ENCODE measurements around the gene AMDHD1. TPM values are rescaled to one million over a fixed set of nuclear protein-coding genes. Genes with fewer than 3 reads are reported as not detected.

Gene AMDHD1
- total RNA-seq, 2 experiments from 2014 or later = 0.89 to 1.4 TPM

DNA sequence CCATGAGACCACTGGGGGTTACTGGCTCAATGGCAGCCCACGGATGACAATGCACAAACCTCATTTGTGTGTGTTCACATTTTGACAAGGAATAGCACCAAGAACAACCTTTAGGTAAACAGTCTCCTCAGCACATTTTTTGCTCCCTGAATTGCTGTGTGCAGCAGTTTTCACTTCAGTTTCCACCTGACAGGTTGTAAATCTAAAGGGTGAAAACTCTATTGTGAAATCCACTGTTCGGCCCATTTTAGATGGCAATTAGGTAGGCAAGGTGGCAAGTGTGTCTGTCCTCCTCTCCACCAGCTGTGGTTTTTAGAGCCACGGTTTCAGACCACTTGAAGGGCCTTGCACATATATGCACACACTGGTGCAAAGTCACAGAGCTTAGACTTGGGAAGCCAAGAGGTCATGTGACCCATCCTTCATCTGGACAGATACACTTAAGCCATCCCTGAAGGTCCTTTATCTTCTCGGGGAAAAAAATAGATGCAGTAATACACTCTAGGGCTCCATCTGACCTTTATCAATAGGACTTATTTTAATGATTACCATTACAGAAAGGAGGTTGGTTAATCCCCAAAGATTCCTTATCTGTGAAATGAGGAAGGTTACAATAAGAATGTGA is 29.8 kb downstream of the AMDHD1 start:
- Mint-ChIP-seq H3K36me3 (ENCODE audit: low read depth) (no peaks in the 10 kb centered on the region), H3K27ac (no peak overlapping the region), H3K27me3 (no peaks in the 10 kb centered on the region), H3K4me3 (no peak overlapping the region), H3K9me3 (no peaks in the 10 kb centered on the region), H3K4me1 (no peaks in the 10 kb centered on the region)
- POLR2A ChIA-PET = no interaction called here
- DNase-seq = no peak
- CTCF ChIA-PET = interaction anchor here (0.6 to 1.0 kb wide), 2 partner anchors 20 to 320 kb away, joined by 3 read pairs; no protein-coding TSS in a partner anchor

- Mint-ChIP-seq H3K4me3 (no peak overlapping the region), H3K27ac (no peak overlapping the region), H3K27me3 (no peaks in the 10 kb centered on the region), H3K4me1 (no peaks in the 10 kb centered on the region), H3K36me3 (ENCODE audit: low read depth) (no peaks in the 10 kb centered on the region), H3K9me3 (no peaks in the 10 kb centered on the region)
- DNase-seq = no peak
- CTCF ChIA-PET = interaction anchor here (0.8 kb wide), 1 partner anchor 24 kb away, joined by 3 read pairs; no protein-coding TSS in a partner anchor
- POLR2A ChIA-PET = no interaction called here
These were observed 31.2 kb downstream of the AMDHD1 start for GRCh38 chr12:95974358-95974757.

DNA sequence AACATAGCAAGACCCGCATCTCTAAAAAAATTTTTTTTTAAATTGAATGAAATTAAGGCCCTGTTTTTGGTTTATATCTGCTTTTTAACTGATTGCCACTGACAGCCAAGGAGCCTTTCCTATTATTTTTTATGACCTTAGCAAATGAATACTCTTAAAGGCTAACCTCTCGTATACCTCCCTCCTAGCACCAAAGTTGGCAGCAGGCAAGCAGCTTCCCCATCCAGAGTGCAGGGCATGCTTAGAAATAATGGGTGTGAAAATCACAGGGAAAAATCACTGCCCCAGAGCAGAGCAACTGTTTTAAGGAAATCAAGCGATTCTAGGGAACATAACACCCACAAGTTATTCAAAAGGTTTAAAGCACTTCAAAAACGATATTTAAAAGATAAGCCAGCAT is 32.4 kb downstream of the AMDHD1 start:
- H3K9me3 Mint-ChIP-seq = no peaks in the 10 kb centered on the region
- no peaks in the 10 kb centered on the region for H3K36me3 Mint-ChIP-seq (ENCODE audit: low read depth)
- ChIA-PET POLR2A (no interaction called here), CTCF (no interaction called here)
- H3K4me3 Mint-ChIP-seq = no peak overlapping the region
- no peaks in the 10 kb centered on the region for H3K27me3 Mint-ChIP-seq
- no peak overlapping the region for H3K27ac Mint-ChIP-seq
- H3K4me1 Mint-ChIP-seq = no peaks in the 10 kb centered on the region
- DNase-seq = no peak

DNA sequence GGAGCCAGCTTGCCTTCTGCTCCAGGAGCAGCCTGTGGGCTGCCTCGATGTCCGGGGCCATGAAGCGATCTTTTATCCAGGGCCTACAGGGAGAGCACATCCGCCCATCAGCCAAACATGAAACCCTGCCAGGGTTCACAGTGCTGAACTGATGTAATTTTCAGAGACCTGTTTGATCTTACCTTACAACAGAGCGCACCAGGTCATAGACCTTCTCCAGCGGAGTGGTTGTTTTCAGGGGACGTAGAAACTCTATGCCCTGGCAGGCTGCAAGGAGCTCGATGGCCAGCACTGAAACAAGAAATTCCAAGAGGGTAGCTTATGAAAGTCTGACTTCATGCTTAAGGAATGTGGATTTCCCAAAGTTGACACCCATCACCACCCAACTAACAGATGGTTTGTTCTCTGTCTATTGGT is 33.3 kb downstream of the AMDHD1 start:
- H3K9me3 Mint-ChIP-seq = no peaks in the 10 kb centered on the region
- no peak for DNase-seq
- no peaks in the 10 kb centered on the region for H3K4me1 Mint-ChIP-seq
- POLR2A ChIA-PET = interaction anchor here (0.6 kb wide), 1 partner anchor 1084 kb away, joined by 3 read pairs; no protein-coding TSS in a partner anchor
- CTCF ChIA-PET = no interaction called here
- H3K36me3 Mint-ChIP-seq (ENCODE audit: low read depth) = no peaks in the 10 kb centered on the region
- no peak overlapping the region for H3K4me3 Mint-ChIP-seq
- no peaks in the 10 kb centered on the region for H3K27me3 Mint-ChIP-seq
- H3K27ac Mint-ChIP-seq = no peak overlapping the region

GRCh38 chr12:95977764-95978305 is 34.7 kb downstream of the AMDHD1 start:
- no peak overlapping the region for H3K4me3 Mint-ChIP-seq
- H3K36me3 Mint-ChIP-seq (ENCODE audit: low read depth) = no peaks in the 10 kb centered on the region
- no peak overlapping the region for H3K27ac Mint-ChIP-seq
- H3K27me3 Mint-ChIP-seq = no peaks in the 10 kb centered on the region
- CTCF ChIA-PET = no interaction called here
- H3K9me3 Mint-ChIP-seq = no peaks in the 10 kb centered on the region
- DNase-seq = no peak
- H3K4me1 Mint-ChIP-seq = no peaks in the 10 kb centered on the region
- POLR2A ChIA-PET = no interaction called here

DNA sequence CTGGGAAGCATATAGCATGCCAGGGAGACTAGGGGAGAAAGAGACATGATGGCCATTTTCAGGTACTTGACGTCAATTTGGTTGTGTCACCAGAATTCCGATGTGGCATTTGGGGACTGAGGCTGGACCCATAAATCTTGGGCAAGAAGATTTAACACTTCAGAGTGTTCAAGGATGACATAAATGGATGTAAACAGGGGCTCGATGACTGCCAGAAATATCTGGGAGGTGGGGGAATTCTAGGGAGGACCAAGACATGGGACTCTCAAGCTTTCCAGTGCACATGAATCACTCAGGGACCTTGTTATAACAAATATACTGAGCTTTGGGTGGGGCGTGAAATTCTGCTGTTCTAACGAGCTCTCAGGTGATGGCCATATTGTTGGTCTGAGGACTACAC is 35.2 kb downstream of the AMDHD1 start:
- Mint-ChIP-seq H3K27me3 (no peaks in the 10 kb centered on the region), H3K9me3 (no peaks in the 10 kb centered on the region), H3K36me3 (ENCODE audit: low read depth) (no peaks in the 10 kb centered on the region), H3K4me1 (no peaks in the 10 kb centered on the region), H3K4me3 (no peak overlapping the region), H3K27ac (no peak overlapping the region)
- ChIA-PET CTCF (no interaction called here), POLR2A (no interaction called here)
- DNase-seq = no peak

GRCh38 chr12:95978774-95979173 is 35.6 kb downstream of the AMDHD1 start:
- POLR2A ChIA-PET = no interaction called here
- no peaks in the 10 kb centered on the region for H3K27me3 Mint-ChIP-seq
- CTCF ChIA-PET = no interaction called here
- H3K27ac Mint-ChIP-seq = no peak overlapping the region
- no peak overlapping the region for H3K4me3 Mint-ChIP-seq
- no peak for DNase-seq
- no peaks in the 10 kb centered on the region for H3K4me1 Mint-ChIP-seq
- no peaks in the 10 kb centered on the region for H3K9me3 Mint-ChIP-seq
- H3K36me3 Mint-ChIP-seq (ENCODE audit: low read depth) = no peaks in the 10 kb centered on the region

DNA sequence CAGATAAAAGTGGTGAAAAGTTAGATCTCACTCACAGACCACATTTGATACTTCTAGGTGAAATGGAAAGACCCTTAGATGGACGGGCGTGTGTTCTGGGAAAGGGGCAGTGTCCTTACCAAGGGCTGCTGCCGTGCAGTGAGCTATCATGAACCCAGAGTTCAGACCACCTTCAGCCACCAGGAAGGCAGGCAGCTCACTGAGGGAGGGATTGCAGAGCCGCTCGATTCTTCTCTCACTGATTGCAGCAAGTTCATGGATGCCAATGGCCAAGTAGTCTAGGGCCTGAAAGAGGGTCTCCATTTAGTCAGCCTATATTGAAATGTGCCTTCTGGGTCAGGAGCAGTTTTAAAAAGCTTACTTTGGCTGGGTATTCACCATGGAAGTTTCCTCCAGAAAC is 37.3 kb downstream of the AMDHD1 start:
- Mint-ChIP-seq H3K9me3 (no peaks in the 10 kb centered on the region), H3K36me3 (ENCODE audit: low read depth) (no peaks in the 10 kb centered on the region), H3K4me1 (no peaks in the 10 kb centered on the region), H3K27me3 (no peaks in the 10 kb centered on the region), H3K27ac (no peak overlapping the region), H3K4me3 (no peak overlapping the region)
- ChIA-PET POLR2A (no interaction called here), CTCF (interaction anchor here (1.4 kb wide), 1 partner anchor 18 kb away, joined by 3 read pairs; no protein-coding TSS in a partner anchor)
- no peak for DNase-seq

DNA sequence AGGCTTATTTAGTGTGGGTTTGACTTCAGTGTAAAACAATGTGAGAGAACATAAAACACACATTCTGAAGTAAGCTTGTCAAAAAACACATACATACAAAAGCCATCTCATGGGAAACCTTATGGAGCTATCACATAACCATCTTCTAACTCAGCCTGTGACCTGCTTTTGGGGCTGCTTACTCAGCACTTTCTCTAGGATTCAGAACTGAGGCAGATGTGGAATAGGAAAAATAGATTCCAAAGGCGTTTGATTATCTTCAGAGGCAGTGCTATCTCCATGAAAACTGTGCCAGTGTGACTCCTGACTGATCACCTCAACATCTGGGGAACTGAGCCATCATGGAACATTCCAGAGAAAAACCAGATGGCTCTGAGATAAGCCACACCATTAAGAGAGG is 39.5 kb downstream of the AMDHD1 start:
- no peaks in the 10 kb centered on the region for H3K27me3 Mint-ChIP-seq
- CTCF ChIA-PET = no interaction called here
- no peaks in the 10 kb centered on the region for H3K4me1 Mint-ChIP-seq
- H3K9me3 Mint-ChIP-seq = no peaks in the 10 kb centered on the region
- H3K27ac Mint-ChIP-seq = no peak overlapping the region
- no peak for DNase-seq
- H3K4me3 Mint-ChIP-seq = no peak overlapping the region
- H3K36me3 Mint-ChIP-seq (ENCODE audit: low read depth) = no peaks in the 10 kb centered on the region
- POLR2A ChIA-PET = no interaction called here

GRCh38 chr12:95984682-95985081 is 41.6 kb downstream of the AMDHD1 start:
- Mint-ChIP-seq H3K36me3 (ENCODE audit: low read depth) (no peaks in the 10 kb centered on the region), H3K4me3 (no peak overlapping the region), H3K27me3 (no peaks in the 10 kb centered on the region), H3K27ac (no peak overlapping the region), H3K9me3 (no peaks in the 10 kb centered on the region), H3K4me1 (no peaks in the 10 kb centered on the region)
- DNase-seq = no peak
- CTCF ChIA-PET = interaction anchor here (1.2 kb wide), 1 partner anchor 13 kb away, joined by 4 read pairs; no protein-coding TSS in a partner anchor
- POLR2A ChIA-PET = no interaction called here

- no peak for DNase-seq
- ChIA-PET CTCF (interaction anchor here (0.6 to 1.1 kb wide), 2 partner anchors 12 to 89 kb away, joined by 3 to 4 read pairs; no protein-coding TSS in a partner anchor), POLR2A (no interaction called here)
- no peaks in the 10 kb centered on the region for H3K4me1 Mint-ChIP-seq
- H3K27me3 Mint-ChIP-seq = no peaks in the 10 kb centered on the region
- H3K9me3 Mint-ChIP-seq = no peaks in the 10 kb centered on the region
- H3K27ac Mint-ChIP-seq = no peak overlapping the region
- H3K4me3 Mint-ChIP-seq = no peak overlapping the region
- H3K36me3 Mint-ChIP-seq (ENCODE audit: low read depth) = no peaks in the 10 kb centered on the region
These were observed 43.8 kb downstream of the AMDHD1 start for GRCh38 chr12:95986635-95987570.

GRCh38 chr12:95988506-95989275 is 45.6 kb downstream of the AMDHD1 start:
- no peaks in the 10 kb centered on the region for H3K9me3 Mint-ChIP-seq
- no peak overlapping the region for H3K27ac Mint-ChIP-seq
- DNase-seq = no peak
- CTCF ChIA-PET = interaction anchor here (1.1 to 1.9 kb wide), 3 partner anchors 10 to 45 kb away, joined by 3 to 14 read pairs (median 4); no protein-coding TSS in a partner anchor
- POLR2A ChIA-PET = no interaction called here
- no peak overlapping the region for H3K4me3 Mint-ChIP-seq
- H3K27me3 Mint-ChIP-seq = no peaks in the 10 kb centered on the region
- H3K36me3 Mint-ChIP-seq (ENCODE audit: low read depth) = no peaks in the 10 kb centered on the region
- H3K4me1 Mint-ChIP-seq = no peaks in the 10 kb centered on the region

All from activated CD4-positive, alpha-beta T cell treated with anti-CD3 and anti-CD28 coated beads, Interleukin-2, amount 10 ng/mL, durations not matched to agents 7 days and 5 days (primary cell).